OCI-LY7 (cell line): ENCODE data around the gene SPTBN4. TPM values are rescaled to one million over a fixed set of nuclear protein-coding genes. Genes with fewer than 3 reads are reported as not detected.

Source experiments
- BruUV-seq: library from RNA; stranded (reverse); fragments of 400-500 nt; replicated peaks from 2 replicates; lab custom pipeline; 2021; lab: Mats Ljungman, UMichigan
- CTCF ChIA-PET: fragments of 300-600 bp; sonication (Branson Sonifier 250); formaldehyde crosslinking; loops from one replicate; lab custom pipeline; 2022; ENCODE audit warnings: antibody characterized with exemption; ENCODE audit not compliant: unreplicated experiment; lab: Charles Lee
- POLR2A ChIA-PET: fragments of 300-600 bp; sonication (Branson Sonifier 250); formaldehyde crosslinking; loops from one replicate; lab custom pipeline; 2022; ENCODE audit warnings: antibody characterized with exemption; lab: Charles Lee
- DNase-seq: peaks from one replicate; pipeline ENCODE4 v3.0.0-alpha.2; 2015; ENCODE audit warnings: low spot score
- H2AFZ ChIP-seq: fragments of 200-600 bp; sonication (generic), shearing (Covaris generic); 2 replicates; pipeline ENCODE4 v1.6.1; 2014; ENCODE audit warnings: mild to moderate bottlenecking, antibody characterized with exemption, low read length, moderate library complexity
- H3K27ac ChIP-seq: fragments of 200-600 bp; sonication (generic); 2 replicates; pipeline ENCODE4 v1.5.1; 2014; ENCODE audit warnings: mixed run types, low read depth, mild to moderate bottlenecking, moderate library complexity, low read length, inconsistent platforms; ENCODE audit not compliant: poor library complexity, severe bottlenecking
- H3K36me3 ChIP-seq: fragments of 200-600 bp; sonication (generic); 2 replicates; pipeline ENCODE4 v1.6.1; 2014; ENCODE audit warnings: mild to moderate bottlenecking, antibody characterized with exemption, low read length, moderate library complexity, mixed read lengths; ENCODE audit not compliant: insufficient read depth
- H3K4me1 ChIP-seq: fragments of 200-600 bp; sonication (generic); 2 replicates; pipeline ENCODE4 v1.5.1; 2014; ENCODE audit warnings: mild to moderate bottlenecking, low read length; ENCODE audit not compliant: insufficient read depth, poor library complexity, severe bottlenecking
- H3K4me2 ChIP-seq: fragments of 200-600 bp; sonication (generic); 2 replicates; pipeline ENCODE4 v1.6.1; 2014; ENCODE audit warnings: mild to moderate bottlenecking, low read length
- H3K4me3 ChIP-seq: fragments of 200-600 bp; sonication (generic); 2 replicates; pipeline ENCODE4 v1.5.1; 2014; ENCODE audit warnings: mild to moderate bottlenecking, low read depth, low read length; ENCODE audit not compliant: poor library complexity, severe bottlenecking
- H3K79me2 ChIP-seq: fragments of 200-600 bp; sonication (generic); 2 replicates; pipeline ENCODE4 v1.6.1; 2016; ENCODE audit warnings: low read depth, mild to moderate bottlenecking, low read length, moderate library complexity, mixed read lengths; ENCODE audit not compliant: insufficient read depth
- H3K9me2 ChIP-seq: fragments of 200-600 bp; sonication (generic); 2 replicates; pipeline ENCODE4 v1.6.1; 2016; ENCODE audit warnings: mild to moderate bottlenecking, low read length, mixed read lengths; ENCODE audit not compliant: insufficient read depth
- H3K9me3 ChIP-seq: fragments of 200-600 bp; sonication (generic); 2 replicates; pipeline ENCODE4 v1.6.1; 2014; ENCODE audit warnings: mild to moderate bottlenecking, mixed run types, low read length, mixed read lengths
- H4K20me1 ChIP-seq: fragments of 200-600 bp; sonication (generic); 2 replicates; pipeline ENCODE4 v1.6.1; 2014; ENCODE audit warnings: mild to moderate bottlenecking, antibody characterized with exemption, low read length, moderate library complexity, mixed read lengths; ENCODE audit not compliant: insufficient read depth
- EZH2phosphoT487 ChIP-seq: fragments of 200-600 bp; sonication (generic); IDR thresholded peaks from 2 replicates; pipeline ENCODE4 v1.6.1; 2018; ENCODE audit warnings: low read depth, borderline replicate concordance, mild to moderate bottlenecking, mixed run types, antibody characterized with exemption, low read length, moderate library complexity, mixed read lengths
- intact Hi-C: fragments of 100-400 bp; cut with micrococcal nuclease; formaldehyde crosslinking; loops from one replicate; pipeline ENCODE4 v1.10.0; 2022; ENCODE audit not compliant: unreplicated experiment
- total RNA-seq, 2 experiments: library from RNA; depleted of rRNA in 1 of 2; stranded (reverse); fragments of >200 nt in 1 of 2; shearing (Covaris generic) in 1 of 2; gene quantifications; 2 replicates each; pipeline ENCODE4 v1.2.3, GENCODE V29; 2014 to 2022
- TF ChIP-seq, protein P1 (sequence below): fragments of 200-600 bp; sonication (generic); conservative IDR thresholded peaks from 2 replicates; pipeline ENCODE4 v1.5.1; 2014; ENCODE audit warnings: mild to moderate bottlenecking, antibody characterized with exemption, low read length, moderate library complexity, mixed read lengths

The SPTBN4 gene
- total RNA-seq, 2 experiments from 2014 or later, result 4.1 to 6.3 TPM

DNA sequence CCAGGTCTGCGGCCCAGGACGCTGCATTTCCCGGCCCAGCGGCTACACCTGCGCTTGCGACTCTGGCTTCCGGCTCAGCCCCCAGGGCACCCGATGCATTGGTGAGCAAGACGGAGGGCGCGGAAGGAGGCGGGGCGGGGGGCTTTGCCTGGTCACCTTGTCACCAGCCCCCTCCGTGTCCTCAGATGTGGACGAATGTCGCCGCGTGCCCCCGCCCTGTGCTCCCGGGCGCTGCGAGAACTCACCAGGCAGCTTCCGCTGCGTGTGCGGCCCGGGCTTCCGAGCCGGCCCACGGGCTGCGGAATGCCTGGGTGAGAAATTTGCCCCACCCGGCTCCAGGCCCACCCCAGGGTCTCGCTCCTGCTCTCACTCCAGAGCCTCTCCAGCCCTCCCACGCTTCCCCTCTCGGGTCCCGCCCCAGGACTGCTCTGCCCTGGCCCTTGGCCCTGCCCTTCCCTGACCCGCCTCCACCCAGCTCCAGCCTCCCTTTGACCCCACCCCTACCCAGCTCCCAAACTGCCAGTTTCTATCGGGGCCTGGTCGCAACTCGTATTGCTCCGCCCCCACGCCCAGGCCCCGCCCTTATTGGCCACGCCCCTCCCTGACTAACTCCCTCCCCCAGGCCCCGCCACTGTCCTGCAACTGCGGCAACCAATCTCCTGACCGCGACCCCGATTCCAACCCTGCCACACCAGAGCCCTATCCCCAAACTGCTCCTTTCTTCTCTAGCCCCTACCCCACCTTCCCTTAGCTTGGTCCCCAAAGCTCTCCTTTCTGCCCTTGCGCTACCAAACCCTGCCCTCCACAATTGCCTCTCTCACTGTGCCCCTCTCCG is 143.0 kb downstream of the SPTBN4 start:
- TF ChIP-seq EZH2phosphoT487, result no peak
- TF ChIP-seq, protein P1, sequence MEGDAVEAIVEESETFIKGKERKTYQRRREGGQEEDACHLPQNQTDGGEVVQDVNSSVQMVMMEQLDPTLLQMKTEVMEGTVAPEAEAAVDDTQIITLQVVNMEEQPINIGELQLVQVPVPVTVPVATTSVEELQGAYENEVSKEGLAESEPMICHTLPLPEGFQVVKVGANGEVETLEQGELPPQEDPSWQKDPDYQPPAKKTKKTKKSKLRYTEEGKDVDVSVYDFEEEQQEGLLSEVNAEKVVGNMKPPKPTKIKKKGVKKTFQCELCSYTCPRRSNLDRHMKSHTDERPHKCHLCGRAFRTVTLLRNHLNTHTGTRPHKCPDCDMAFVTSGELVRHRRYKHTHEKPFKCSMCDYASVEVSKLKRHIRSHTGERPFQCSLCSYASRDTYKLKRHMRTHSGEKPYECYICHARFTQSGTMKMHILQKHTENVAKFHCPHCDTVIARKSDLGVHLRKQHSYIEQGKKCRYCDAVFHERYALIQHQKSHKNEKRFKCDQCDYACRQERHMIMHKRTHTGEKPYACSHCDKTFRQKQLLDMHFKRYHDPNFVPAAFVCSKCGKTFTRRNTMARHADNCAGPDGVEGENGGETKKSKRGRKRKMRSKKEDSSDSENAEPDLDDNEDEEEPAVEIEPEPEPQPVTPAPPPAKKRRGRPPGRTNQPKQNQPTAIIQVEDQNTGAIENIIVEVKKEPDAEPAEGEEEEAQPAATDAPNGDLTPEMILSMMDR, result no peak
- Histone ChIP-seq H3K4me1 (peaks cover 42% of the 10 kb centered on the region), H3K4me2 (peak overlapping the region; percentile 92), H3K27ac (peak overlapping the region; percentile 70), H3K9me2 (no peaks in the 10 kb centered on the region), H2AFZ (peak overlapping the region; percentile 75), H3K4me3 (peak overlapping the region; percentile 76), H3K36me3 (no peaks in the 10 kb centered on the region), H3K9me3 (no peaks in the 10 kb centered on the region), H3K79me2 (no peaks in the 10 kb centered on the region), H4K20me1 (no peaks in the 10 kb centered on the region)
- DNase-seq, result peak; percentile 89
- BruUV-seq, result no TSS peak
- CTCF ChIA-PET, result interaction anchor here (0.6 kb wide), 2 partner anchors 9 to 194 kb away, joined by 3 read pairs; no protein-coding TSS in a partner anchor
- POLR2A ChIA-PET, result interaction anchor here (0.6 to 0.8 kb wide), 4 partner anchors 39 to 689 kb away, joined by 3 to 5 read pairs (median 4); partner anchors contain the start of gene NUMBL
- intact Hi-C loops, result loop anchor here (10.0 kb wide), 2 partner anchors 165 to 325 kb away; partner anchors contain the start of genes AKT2, MIA and RAB4B

GRCh38 chr19:40610396-40611064 is 143.7 kb downstream of the SPTBN4 start:
- no peaks in the 10 kb centered on the region for H3K9me3 ChIP-seq
- H3K4me2 ChIP-seq, result peak overlapping the region; percentile 92
- POLR2A ChIA-PET, result no interaction called here
- intact Hi-C loops, result no loop called here
- no peaks in the 10 kb centered on the region for H3K79me2 ChIP-seq
- H2AFZ ChIP-seq, result peak overlapping the region; percentile 75; the same call in 1 of the 2 replicates
- CTCF ChIA-PET, result interaction anchor here (0.6 kb wide), 1 partner anchor 193 kb away, joined by 3 read pairs; no protein-coding TSS in a partner anchor
- no peaks in the 10 kb centered on the region for H3K9me2 ChIP-seq
- DNase-seq, result no peak
- no peaks in the 10 kb centered on the region for H4K20me1 ChIP-seq
- BruUV-seq, result no TSS peak
- H3K27ac ChIP-seq, result no peak overlapping the region
- H3K4me1 ChIP-seq, result peaks cover 45% of the 10 kb centered on the region
- TF ChIP-seq EZH2phosphoT487, result no peak
- TF ChIP-seq, protein P1, result no peak
- H3K4me3 ChIP-seq, result peak overlapping the region; percentile 76
- H3K36me3 ChIP-seq, result no peaks in the 10 kb centered on the region
